ENCODE data around the gene CYP26B1.

CYP26B1 gene

DNA sequence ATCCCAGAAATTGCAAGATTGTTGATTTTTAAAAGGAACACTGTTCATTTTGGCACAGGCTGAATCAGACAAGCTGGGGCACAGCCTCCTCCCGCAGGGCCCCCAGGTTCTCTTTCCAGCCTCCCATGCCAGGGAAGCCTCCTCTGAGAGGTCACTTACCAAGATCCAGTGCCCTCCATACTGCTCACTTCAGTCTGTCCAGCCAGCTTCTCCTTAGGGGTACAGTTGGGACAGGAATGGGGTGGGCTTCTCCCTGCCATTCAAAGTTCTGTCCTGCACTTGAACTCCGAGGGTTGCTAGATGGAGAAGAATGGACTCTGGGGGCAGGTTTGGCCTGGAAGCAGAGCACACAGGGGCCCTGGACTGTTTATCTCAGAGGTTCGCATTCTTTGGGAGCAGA, 7.5 kb upstream of the CYP26B1 start:
- Histone ChIP-seq H3K4me1 (peaks cover 0 to 5% (median 1%) of the 10 kb centered on the region in 4 donors), H3K4me3 (no peak overlapping the region), H3K27ac (no peak overlapping the region), H3K36me3 (no peaks in the 10 kb centered on the region), H3K27me3 (peaks cover 0 to 72% of the 10 kb centered on the region in 2 donors), H3K9me3 (no peaks in the 10 kb centered on the region)
- DNase-seq: no peak
- intact Hi-C loops (cut with DNase I; ENCODE audit: low total_unique reads): loop anchor here (10.0 kb wide), 1 partner anchor 430 kb away; no protein-coding TSS in a partner anchor
- TF ChIP-seq CTCF (IDR thresholded peaks at IDR 0.05): no peak

DNA sequence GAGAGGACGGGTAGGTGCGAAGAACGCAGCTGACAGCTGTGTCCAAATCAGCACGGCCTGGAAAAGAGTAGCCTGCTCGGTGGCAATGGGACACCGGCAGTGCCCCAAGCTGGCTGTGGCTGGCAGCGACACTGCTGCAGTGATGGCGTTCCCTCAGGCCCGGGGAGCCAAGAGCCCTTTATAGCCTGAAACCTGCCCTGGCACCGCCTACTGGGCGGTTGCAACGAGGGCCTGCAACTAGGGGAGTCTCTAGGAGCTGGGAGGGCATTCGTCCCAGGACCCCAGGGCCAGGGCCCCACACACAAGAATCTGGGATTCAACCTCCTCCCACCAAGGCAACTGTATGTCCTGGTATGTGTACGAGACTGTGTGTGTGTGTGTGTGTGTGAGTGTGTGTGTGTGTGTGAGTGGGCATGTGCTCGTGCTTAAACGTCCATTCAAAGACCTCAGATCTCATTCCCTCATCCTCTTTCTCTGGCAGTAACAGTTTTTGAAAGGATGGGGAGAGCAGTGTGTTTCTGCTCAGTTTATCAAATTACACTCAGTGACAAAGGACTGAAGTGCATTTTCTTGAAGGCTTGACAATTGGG, 6.8 kb upstream of the CYP26B1 start:
- intact Hi-C loops (cut with DNase I; ENCODE audit: low total_unique reads): loop anchor here (5.0 to 10.0 kb wide), 3 partner anchors 352 to 607 kb away; no protein-coding TSS in a partner anchor
- no peaks in the 10 kb centered on the region for H3K36me3 ChIP-seq
- no peak overlapping the region for H3K27ac ChIP-seq
- DNase-seq: no peak
- H3K27me3 ChIP-seq: peaks cover 0 to 76% of the 10 kb centered on the region in 2 donors
- no peak overlapping the region for H3K4me3 ChIP-seq
- H3K4me1 ChIP-seq: peaks cover 0 to 12% (median 8%) of the 10 kb centered on the region in 4 donors
- H3K9me3 ChIP-seq: no peaks in the 10 kb centered on the region
- TF ChIP-seq CTCF (IDR thresholded peaks at IDR 0.05): no peak

GRCh38 chr2:72153924-72154323, 6.3 kb upstream of the CYP26B1 start:
- Histone ChIP-seq H3K36me3 (no peaks in the 10 kb centered on the region), H3K27me3 (peaks cover 0 to 81% of the 10 kb centered on the region in 2 donors), H3K4me3 (no peak overlapping the region), H3K4me1 (peaks cover 0 to 17% (median 13%) of the 10 kb centered on the region in 4 donors), H3K9me3 (no peaks in the 10 kb centered on the region), H3K27ac (no peak overlapping the region)
- intact Hi-C loops (cut with DNase I; ENCODE audit: low total_unique reads): loop anchor here (5.0 to 10.0 kb wide), 3 partner anchors 352 to 607 kb away; no protein-coding TSS in a partner anchor
- no peak for TF ChIP-seq CTCF (IDR thresholded peaks at IDR 0.05)
- no peak for DNase-seq

DNA sequence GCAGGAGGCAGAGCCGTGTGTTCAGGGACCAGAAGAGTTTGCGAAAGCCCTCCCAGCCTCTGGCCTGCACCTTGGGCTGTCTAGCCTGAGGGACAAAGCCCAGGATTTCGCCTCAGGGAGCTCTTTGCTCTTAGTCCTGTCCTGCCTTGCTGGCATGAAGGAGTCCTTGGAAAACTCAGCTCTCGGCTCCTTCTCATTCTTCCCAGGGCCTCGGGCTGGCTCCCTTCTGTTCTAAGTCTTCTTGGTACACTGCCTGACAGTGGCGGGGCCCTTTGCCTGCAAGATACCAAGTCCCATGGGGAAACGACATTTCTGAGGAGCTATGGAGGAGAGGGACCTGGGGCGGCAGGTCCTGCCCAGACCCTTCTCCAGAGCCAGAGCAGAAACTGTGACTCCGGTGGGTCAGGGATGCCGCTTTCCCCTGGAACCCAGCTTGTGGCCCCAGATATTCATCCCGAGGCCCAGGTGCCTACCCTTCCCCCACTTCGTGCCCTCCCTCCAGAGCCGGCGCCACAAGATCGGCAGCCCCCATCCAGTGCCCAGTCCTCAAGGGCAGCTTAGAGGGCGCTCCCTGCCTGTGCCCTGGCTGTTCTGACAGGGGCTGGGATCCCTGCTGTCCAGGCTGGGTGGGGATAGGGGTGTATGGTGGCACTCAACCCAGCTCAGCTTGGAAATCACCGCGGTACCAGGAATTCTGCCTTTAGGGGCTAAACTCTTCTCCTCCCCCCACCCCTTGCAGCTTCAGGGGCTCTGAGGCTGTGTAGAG, 5.5 kb upstream of the CYP26B1 start:
- H3K4me1 ChIP-seq: peaks cover 0 to 18% (median 15%) of the 10 kb centered on the region in 4 donors
- no peak overlapping the region for H3K4me3 ChIP-seq
- no peaks in the 10 kb centered on the region for H3K36me3 ChIP-seq
- peak in 1 of 2 donors; percentile 48 for DNase-seq
- TF ChIP-seq CTCF (IDR thresholded peaks at IDR 0.05): no peak
- no peak overlapping the region for H3K27ac ChIP-seq
- intact Hi-C loops (cut with DNase I; ENCODE audit: low total_unique reads): loop anchor here (5.0 to 10.0 kb wide), 3 partner anchors 351 to 606 kb away; no protein-coding TSS in a partner anchor
- H3K9me3 ChIP-seq: no peaks in the 10 kb centered on the region
- peaks cover 0 to 74% of the 10 kb centered on the region in 2 donors for H3K27me3 ChIP-seq

DNA sequence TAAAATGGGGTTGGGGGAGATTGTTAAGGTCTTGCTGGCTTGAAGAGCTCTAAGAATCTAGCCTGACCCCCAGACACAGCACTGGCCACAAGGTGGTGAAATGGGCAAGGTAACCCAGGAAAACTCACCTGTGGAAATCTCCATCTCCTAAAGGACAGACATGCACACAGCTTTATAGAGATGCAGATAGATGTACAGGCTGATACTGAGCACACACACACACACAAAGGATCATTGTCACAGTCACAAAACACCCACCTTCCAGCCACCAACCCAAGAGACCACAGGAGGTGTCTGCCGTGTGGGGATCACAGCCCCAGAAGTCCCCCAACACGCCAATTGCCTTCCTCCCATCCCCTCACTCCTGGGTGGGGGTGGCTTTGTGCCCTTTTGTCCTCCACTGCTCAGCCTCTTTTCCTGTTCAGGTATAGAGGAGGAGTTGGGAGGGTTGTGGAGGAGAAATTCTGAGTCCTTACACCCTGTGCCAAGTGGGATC, 3.2 kb upstream of the CYP26B1 start:
- Histone ChIP-seq H3K27ac (no peak overlapping the region), H3K36me3 (no peaks in the 10 kb centered on the region), H3K27me3 (peaks cover 0 to 76% of the 10 kb centered on the region in 2 donors), H3K4me1 (peaks cover 0 to 41% (median 38%) of the 10 kb centered on the region in 4 donors), H3K4me3 (no peak overlapping the region), H3K9me3 (no peaks in the 10 kb centered on the region)
- TF ChIP-seq CTCF (IDR thresholded peaks at IDR 0.05): no peak
- DNase-seq: peak in 1 of 2 donors; percentile 34
- intact Hi-C loops (cut with DNase I; ENCODE audit: low total_unique reads): loop anchor here (2.0 to 10.0 kb wide), 4 partner anchors 349 to 604 kb away; no protein-coding TSS in a partner anchor

Measured in tibial artery (tissue), 4 donors.